NCI-H2196 treated with DMSO at 0.1 percent for 48 hours (cell line): ENCODE measurements around the gene INPP5D.

Experiments used
- DNase-seq: peaks from one replicate; lab custom pipeline; 2025; ENCODE audit not compliant: unreplicated experiment; lab: John Stamatoyannopoulos, UW

Gene INPP5D

DNA sequence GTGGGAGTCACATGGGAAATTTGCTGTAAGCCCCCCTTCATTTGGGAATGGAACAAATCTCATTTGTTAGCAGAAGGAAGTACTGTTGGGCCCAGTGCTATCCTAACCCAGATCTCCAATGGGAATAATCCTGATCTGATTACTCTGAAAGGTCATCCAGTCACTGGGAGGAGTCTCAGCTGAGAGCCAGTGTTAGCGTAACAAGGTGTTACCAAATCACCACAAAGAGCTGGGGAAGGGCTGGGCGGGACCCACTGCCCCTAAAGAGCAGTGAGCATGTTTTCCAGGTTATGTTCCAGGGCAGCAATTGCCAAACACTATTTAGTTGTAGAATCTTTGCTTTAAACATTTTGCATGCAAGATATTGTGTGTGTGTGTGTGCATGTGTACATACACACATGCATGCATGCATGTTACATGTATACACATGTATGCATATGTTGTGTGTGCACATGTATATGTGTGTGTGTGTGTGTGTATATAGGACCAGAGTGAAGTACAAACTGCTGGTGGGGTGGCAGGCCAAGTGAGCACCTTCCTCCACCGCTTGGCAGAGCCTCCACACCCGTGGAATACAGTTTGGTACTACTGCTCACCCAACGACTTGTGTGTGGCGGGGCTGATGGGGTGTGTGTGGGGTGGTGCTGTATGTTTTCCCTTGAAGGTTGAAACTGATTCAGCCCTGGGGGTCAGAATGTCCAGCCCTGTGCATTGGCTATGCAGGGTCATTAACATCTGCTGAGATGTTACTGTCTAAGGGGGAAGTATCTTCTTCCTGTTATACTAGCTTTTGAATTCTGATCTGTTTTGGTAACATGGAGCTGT, 15.2 kb downstream of the INPP5D start:
- no peak for DNase-seq

DNA sequence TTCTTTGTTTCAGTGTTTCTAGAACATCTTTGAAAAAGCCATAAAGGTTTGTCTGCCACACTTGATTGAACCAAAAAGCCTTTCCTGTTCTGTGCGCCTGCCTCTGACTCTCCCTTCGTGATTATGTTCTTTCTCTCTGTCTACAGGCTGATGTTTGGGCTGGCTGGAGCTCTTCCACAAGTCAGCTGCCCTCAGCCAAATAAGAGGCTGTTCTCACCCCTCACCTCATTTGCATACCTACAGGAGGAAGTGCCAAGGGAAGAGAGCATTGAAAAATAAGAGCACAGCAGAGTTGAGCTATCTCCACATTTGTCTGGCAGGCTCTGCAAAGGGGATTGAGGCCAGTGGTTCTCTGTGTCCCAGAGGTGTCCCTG, 15.8 kb downstream of the INPP5D start:
- no peak for DNase-seq

DNA sequence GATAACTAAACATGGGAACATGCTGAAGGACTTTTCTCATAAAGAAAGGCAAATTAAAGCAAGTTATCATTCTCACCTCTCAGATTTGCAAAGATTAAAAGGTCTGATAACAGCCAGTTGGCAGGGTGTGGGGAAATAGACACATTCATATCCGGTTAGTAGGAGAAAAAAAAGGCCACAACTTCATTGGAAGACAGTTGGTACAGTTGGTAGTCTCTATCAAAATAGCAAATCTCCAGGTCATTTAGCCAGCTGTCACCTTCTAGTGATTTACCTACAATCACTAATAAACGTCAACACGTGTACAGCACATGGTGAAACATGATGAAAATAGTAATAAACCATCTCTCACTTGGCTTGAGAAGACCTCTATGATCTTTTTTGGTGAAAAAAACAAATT, 16.6 kb downstream of the INPP5D start:
- no peak for DNase-seq

DNA sequence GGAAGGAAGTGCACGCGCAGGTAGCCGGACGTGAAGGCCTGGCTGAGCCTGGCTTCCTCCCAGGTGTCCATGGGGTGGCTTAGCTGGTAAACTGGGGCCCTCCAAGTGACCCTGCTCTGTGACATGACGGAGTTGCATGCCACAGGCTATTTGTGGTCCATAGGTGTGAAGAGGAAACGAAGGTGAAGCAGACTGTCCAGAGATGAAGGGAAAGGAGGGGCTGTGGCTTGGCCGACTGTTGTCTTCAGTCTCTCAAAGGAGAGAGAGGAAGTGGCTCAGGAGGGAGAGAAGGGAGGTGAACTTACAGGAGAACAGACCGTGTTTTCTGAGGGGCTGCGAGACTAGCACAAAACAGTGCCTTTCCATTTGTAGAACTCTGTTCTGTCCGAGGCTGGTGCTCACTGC, 19.3 kb downstream of the INPP5D start:
- no peak for DNase-seq

DNA sequence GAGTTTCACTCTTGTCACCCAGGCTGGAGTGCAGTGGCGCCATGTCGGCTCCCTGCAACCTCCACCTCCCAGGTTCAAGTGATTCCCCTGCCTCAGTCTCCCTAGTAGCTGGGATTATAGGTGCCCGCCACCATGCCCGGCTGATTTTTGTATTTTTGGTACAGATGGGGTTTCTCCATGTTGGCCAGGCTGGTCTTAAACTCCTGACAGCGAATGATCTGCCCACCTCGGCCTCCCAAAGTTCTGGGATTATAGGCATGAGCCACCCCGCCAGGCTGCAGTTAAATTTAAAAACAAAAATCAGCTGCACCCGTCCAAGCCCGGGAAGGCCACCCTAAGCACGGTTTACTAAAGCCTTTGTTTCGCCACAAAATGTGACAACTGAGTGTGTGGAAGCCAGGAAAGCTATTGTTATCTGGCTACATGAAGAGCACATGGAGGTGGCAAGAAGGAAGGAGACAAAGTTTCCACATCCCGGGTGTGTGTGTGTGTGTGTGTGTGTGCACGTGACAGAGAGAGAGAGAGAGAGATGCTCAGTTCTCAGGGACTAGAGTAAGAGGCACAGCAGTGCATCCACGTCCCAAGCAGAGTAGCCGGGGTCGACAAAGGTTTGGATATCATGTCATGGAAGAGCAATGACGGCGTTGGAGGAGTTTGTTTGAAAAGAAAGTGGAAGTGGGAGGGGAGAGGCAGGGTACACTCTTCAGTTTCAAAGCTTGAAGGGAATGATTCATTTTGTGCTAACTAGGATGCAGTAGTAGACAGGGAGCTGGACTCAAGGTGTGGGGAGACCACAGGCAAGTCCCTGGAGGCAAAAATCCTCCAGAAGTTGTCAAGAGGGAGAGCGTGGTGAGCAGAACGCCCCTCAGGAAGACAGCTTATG, 20.1 kb downstream of the INPP5D start:
- no peak for DNase-seq

DNA sequence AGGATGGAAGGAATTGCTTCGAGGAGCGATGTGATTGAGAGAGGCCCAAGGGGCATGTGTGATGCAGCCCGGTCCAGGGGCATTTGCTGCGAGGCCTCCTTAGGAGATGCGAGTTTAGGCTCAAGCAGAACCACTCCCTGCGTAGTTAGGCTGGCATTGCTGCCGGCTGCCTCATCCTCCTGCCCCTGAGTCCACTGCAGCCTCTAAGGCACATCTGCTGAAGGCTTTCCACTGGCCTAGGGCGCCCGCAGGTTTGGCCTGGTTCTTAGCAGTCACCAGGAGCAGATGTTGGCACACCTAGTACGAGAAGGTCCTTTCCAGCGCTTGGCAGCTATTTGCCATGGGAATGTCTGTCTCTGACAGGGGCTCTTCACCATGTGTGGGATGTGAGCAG, 20.7 kb downstream of the INPP5D start:
- no peak for DNase-seq

DNA sequence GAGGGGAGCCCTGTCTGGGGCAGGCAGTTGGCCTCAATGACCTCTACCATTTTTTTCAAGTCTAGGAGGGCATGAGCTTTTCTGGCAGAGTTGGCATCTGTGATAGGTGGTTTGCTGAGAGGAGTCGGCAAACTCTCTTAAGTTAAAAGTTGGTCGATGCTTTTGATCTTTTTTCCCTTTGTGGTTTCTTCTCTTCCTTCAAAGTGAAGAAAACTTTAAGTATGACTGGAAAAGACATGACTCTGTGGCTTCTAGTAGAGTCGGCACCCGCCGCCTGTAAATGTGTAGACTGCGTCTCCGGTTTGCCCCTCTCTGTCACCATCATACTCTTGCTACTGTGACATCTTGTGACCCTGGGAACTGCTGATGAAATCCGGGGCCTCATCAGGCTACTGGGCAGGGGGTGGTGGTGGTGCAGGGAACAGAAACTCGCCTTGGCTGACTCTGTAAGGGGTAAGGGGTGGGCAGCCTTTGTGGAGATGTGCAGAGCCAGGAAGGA, 21.1 kb downstream of the INPP5D start:
- no peak for DNase-seq

DNA sequence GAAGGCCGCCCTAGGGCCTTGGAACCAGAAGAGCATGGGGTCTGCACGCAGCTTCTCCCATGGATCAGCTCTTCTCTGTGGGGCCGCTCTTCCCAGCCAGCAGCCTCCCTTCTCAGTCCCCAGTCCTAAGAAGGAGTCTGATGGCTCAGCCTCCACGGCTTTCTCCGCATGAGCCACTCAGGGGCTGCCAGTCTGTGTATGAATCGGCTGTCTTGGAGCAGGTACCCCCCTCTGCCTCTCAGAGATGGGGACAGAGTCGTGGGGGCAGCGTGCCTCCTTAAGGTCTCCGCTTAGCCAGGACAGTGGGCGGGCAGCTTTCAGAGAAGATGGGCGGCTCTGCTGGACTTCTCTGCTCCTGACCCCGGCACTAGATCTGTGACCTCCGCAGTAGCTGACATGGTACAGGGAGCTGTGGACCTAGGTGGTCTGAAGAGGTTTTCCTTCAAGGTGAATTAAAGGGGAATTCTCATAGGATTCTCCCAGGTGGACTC, 21.6 kb downstream of the INPP5D start:
- no peak for DNase-seq

DNA sequence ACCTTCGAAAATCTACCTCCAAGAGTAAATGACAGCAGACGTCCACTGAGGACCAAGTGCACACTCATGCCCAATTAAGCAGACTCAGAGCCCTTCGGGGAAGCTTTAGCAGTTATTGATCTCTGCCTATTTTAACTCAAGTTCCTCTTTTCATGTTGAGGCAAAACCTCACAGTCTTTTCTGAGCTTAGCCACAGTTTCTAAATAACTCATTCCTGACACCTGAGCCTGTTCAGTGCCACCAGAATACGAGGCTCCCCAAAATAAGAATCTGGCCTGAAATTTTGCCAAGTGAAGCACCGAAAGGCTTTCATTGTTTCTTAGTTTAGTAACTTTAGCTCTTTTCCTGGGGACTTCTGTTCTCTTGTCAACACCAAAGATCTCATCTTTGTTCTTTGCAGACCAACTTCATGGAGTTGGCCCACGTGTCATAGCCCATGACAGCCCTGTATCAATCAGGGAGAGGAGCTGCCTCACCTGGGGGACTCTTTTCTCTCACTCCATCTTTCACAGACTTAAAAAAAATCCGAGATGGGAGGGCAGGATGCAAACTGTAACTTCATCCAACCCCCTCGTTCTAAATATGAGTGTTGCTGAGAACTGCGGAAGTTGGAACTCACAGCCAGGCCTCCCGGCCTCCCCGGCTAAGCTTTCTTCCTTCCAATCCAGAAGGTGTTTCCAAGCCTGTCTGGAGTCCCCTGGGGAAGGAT, 22.2 kb downstream of the INPP5D start:
- DNase-seq: no peak

DNA sequence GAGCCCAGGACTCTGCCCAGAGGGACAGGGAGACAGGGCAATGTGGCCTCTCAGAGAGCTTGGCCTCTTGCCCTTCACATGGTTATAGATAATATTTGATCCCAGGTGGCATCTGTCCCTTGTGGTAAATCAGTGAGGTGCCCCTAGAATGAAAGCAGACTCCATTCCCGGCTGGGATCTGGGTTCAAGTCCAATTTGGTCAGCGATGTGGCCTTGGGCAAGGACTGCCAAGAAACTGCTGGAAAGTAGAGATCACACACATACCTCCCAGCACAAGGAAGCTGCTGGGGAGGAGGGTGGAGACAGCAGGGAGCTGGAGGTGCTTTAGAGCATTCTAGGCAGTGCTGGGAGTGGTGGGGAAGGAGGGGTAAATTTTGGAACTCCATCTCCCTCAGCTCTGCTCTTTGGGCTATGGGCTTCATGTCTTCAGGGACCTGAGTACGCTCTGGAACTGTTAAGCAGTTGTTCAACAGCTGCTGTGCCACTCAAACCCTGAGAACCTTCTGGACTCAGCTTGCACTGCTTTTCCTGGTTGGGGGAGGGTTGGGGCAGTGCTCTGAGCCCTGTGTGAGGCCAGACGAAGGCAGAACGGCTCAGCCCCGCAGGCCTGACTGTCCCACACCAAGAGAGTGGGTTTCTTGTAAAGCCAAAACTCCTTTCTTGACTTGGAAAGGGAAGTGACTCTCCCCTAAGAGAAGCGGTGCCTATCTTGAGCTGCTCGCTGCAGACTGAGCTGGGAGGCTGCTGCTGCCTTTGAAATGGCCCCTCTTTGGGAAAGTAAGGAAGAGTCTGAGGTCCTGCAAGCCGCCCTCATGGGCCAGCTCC, 23.0 kb downstream of the INPP5D start:
- DNase-seq: no peak

DNA sequence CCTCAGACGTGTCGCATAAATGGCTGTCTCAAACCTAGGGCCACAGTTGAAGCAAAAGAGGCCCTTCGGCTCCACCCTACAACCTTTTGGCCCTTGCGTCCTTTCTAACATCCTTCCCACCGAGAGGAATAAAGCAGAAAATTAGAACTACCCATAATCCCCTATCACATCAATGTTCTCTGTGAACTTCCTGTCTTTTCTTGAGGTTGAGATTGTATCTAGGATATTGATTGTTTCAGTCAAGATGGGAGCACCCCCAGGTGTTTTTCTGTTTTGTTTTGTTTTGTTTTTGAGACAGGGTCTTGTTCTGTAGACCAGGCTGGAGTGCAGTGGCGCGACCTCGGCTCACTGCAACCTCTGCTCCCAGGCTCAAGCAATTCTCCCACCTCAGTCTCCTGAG, 23.6 kb downstream of the INPP5D start:
- DNase-seq: no peak

DNA sequence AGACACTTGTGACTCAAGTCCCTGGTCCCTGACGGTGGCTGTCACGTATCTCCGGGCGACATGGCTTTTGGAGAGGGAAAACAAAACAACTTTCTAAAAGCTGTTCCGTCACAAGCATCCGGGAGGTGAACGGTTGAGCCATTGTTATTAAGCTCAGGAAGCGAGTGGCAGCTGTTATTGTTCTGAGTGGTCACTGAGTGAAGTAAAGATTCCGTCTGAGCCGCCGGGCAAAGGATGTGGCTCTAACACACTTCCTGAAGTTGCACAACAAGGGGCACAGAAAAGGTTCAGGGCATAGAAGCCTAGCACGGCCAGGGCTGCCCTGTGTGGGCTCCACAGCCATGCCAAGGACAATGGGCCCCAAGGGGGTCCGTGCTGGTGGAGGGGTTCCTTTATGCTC, 24.3 kb downstream of the INPP5D start:
- no peak for DNase-seq

DNA sequence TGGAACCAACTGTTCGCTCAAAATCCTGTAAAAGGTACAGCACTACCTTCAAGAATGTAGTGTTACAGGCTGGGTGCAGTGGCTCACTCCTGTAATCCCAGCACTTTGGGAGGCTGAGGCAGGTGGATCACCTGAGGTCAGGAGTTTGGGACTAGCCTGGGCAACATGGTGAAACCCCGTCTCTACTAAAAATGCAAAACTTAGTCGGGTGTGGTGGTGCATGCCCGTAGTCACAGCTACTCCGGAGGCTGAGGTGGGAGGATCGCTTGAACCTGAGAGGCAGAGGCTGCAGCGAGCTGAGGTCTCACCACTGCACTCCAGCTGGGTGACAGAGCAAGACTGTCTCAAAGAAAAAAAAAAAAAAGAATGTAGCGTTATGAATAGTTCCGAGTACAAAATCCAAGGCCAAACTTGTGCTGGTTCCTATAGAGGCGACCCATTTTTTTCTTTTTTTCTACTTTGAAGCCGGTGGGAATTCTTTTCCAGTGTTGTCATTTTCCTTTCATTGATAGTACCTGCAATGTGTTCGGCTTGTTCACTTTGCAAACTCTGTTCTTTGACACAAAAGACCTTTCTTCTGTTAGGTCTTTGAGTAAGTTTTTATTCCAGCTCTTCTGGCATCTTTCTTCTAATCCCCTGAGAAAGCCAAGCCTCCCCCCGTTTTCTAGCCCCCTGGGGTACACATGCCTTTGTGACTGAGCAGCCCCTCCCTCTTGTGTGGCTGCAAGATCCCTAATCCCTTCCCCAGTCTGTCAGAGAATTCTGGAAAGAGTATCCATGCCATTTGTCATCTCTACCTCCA, 25.1 kb downstream of the INPP5D start:
- no peak for DNase-seq

DNA sequence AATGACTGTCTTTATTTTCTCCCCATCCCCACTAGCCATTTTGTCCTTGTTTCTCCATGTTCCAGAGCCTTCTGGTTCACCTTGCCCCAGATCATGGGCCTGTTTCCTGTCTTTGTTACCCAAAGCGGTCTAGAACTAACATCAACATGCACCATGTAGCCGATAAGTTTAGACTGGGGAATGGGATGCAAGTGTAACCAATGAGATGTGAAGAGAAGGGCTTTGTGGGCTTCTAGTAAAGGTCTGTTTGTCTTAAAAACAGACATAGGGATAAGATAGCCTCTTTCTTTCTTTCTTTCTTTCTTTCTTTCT, 25.7 kb downstream of the INPP5D start:
- DNase-seq: no peak

DNA sequence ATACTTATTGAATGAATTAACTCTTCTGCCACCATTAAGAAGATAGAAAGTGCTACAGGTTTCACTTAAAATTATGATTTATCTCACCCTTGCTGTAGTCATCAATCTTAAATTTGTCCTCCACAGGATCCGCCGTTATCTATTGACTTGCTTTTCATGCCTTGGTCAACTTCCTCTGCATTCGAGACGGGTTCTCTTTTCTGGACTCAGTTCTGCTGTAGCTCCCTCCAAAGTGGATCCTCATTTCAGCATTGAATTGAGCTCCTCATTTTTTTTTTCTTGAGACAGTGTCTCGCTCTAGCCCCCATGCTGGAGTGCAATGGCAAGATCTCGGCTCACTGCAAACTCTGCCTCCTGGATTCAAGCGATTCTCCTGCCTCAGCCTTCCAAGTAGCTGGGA, 27.6 kb downstream of the INPP5D start:
- DNase-seq: no peak

DNA sequence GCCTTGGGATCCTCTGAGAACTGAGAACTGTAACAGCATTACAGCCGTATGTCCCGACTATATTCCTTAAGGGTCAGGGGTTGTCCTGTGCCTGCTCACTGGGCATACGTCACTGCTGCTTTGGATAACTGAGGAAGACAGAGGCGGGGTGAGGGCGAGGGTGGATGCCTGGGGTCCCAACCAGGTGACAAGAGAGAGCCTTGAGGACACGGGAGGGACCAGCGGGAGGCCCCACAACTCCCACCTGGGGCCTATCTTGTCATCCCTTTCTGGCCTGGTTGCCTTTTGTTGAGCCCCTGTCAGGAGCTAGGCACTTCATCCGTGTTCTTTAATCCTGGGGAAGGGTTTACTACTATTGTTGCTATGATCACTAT, 28.8 kb downstream of the INPP5D start:
- no peak for DNase-seq

DNA sequence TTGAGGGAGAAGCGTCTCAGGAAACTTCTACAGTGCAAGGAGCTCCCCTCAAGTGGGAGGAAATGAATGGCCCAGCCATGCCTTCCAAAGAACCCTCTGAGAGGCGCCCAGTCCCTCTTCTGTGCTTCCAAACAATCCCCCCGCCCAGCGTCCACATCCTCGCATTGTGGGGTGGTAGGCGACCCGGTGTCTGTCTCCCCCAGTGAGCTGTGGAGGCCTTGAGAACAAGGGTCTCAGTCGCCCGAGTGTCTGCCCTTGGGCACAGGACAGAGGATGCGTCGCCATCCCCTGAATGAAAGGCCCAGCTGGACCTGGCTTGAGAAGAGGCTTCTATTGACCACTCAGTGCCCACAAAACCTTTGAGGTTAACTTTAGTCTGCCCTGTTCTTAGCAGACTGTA, 29.7 kb downstream of the INPP5D start:
- no peak for DNase-seq

DNA sequence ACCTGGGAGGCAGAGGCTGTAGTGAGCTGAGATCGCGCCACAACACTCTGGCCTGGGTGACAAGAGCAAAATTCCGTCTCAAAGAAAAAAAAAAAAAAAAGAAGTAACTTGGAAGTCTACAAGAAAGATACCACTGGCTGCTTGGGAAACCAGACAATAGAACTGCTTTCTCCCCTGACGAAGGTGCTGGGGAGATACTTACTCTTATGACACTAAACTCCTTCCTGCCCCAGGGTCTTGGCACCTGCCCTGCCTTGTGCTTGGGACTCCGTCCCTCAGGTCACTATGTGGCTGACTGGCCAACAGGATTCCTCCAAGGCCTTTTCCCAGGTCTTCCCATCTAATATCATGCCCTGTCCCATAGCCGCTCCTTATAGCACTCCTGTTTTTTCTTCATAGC, 30.7 kb downstream of the INPP5D start:
- no peak for DNase-seq

DNA sequence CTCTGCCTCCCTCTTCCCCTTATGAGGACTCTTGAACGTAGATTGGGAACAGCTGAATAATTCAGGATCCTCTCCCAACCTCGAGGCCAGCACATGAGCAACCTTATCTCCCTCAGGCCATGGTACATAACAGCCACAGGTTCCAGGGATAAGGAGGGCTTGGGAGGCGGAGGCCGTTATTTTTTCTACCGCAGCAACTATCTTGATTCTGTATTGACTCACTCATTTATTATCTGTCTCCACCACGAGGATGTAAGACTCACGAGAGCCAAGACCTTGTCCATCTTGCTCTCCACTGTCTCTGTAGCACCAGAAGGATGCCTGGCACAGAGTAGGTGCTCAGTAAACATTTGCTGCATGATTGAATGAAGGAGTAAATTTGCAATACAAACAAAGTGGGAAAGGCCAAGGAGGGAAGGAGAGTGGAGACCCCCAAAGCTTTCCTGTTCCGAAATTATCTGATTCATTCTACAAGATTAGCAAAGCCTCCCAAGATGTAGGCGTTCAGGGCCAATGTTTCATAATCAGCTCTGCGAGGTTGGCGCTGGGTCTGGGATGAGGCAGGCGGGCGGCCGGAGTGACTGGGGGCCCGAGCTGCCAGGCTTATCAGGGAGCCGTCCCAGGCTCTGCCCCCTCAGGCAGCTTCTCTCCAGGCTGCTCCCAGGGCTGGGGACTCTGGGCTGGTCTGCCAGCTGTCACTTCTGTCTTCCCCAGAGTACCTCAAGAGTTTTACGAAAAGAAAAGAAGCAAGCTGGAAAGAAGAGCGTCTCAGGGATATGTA, 31.6 kb downstream of the INPP5D start:
- no peak for DNase-seq
